ENCODE measurements around the gene TCAP. TPM values are rescaled to one million over a fixed set of nuclear protein-coding genes. Genes with fewer than 3 reads are reported as not detected.

Gene TCAP
- total and polyA plus RNA-seq, 2 experiments from 2014 or later = 0.61 to 2.1 TPM

GRCh38 chr17:39688945-39689344 lies 23.8 kb downstream of the TCAP start:
- H3K27me3 Mint-ChIP-seq (ENCODE audit: insufficient read depth, low read depth, poor library complexity) = peaks cover 15% of the 10 kb centered on the region
- no peaks in the 10 kb centered on the region; the same call in 1 of the 2 replicates for H3K9me2 ChIP-seq (ENCODE audit: insufficient read depth)
- peak; percentile 78 for DNase-seq (ENCODE audit: low spot score)
- peak overlapping the region; percentile 74 for H3K4me3 ChIP-seq
- H3F3A ChIP-seq (replicated peaks; ENCODE audit: low read depth) = peaks cover 30% of the 10 kb centered on the region
- no peaks in the 10 kb centered on the region for H4K20me1 ChIP-seq (replicated peaks; ENCODE audit: insufficient read depth)
- peak overlapping the region; percentile 87 for H3K4me3 Mint-ChIP-seq
- no peaks in the 10 kb centered on the region for H3K36me3 ChIP-seq (ENCODE audit: insufficient read depth)
- H3K27me3 ChIP-seq (ENCODE audit: insufficient read depth) = no peaks in the 10 kb centered on the region
- no peak overlapping the region for H2AFZ ChIP-seq
- peak overlapping the region; percentile 95 for H3K27ac Mint-ChIP-seq
- H3K9me3 Mint-ChIP-seq = no peaks in the 10 kb centered on the region; the same call in 2 of the 3 replicates
- peak overlapping the region; percentile 87 for H3K4me2 ChIP-seq
- peak; percentile 73 for ATAC-seq
- H3K4me1 ChIP-seq (ENCODE audit: insufficient read depth) = peaks cover 23% of the 10 kb centered on the region
- no peaks in the 10 kb centered on the region for H3K79me2 ChIP-seq (replicated peaks; ENCODE audit: insufficient read depth)
- TF ChIP-seq POLR2AphosphoS5 (IDR thresholded peaks at IDR 0.05; ENCODE audit: low read depth) (peak; percentile 41), EZH2 (IDR thresholded peaks at IDR 0.05; ENCODE audit: low read depth, unreplicated experiment) (no peak), NANOG (IDR thresholded peaks at IDR 0.05; ENCODE audit: borderline replicate concordance) (peak; percentile 74), CTCF (conservative IDR thresholded peaks at IDR 0.05; ENCODE audit: low read depth in 2 of 2) (peak in 1 of 2 experiments; percentile 48; a peak in 2 of 4 replicates), JUNB (IDR thresholded peaks at IDR 0.05; ENCODE audit: unreplicated experiment) (no peak), EZH2phosphoT487 (IDR thresholded peaks at IDR 0.05; ENCODE audit: unreplicated experiment) (no peak), ZNF462 (CRISPR knock-in tag; IDR thresholded peaks at IDR 0.05) (peak; percentile 71), STAT1 (IDR thresholded peaks at IDR 0.05; ENCODE audit: unreplicated experiment) (no peak)
- H3K27ac ChIP-seq (ENCODE audit: low read depth) = peak overlapping the region; percentile 99
- H3K4me1 Mint-ChIP-seq = peaks cover 35% of the 10 kb centered on the region
- peaks cover 16% of the 10 kb centered on the region for H3K36me3 Mint-ChIP-seq (ENCODE audit: low read depth)
